ENCODE results near the gene CAMTA1.

Gene CAMTA1

DNA sequence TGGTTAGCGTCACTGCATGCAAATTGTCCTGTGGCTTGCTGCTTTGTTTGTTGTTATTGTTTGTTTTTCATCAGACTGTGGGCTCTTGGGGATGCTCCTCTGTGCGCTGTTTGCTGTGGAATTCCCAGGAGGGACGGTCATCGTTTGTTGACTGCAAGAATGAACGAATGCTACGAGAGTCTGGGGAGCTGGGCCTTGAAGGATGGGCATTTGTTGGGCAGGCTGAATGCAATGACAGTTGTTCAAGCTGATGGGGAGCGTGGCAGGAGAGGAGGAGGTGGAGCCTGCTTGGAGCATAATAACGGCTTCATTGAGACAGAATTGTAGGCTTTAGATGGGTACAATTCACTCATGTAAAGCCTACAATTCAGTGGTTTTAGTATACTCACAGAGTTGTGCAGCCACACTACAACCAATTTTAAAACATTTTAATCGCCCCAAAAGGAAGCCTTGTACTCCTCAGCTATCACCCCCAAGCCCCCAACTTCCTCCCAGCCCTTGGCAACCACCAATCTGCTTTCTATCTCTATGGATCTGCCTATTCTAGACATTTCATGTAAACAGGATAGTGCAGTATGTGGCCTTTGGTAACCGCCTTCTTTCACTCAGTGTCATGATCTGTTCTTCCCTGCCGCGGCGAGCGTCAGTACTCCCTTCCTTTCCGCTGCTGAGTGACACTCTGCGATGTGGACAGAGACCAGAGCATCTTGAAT, 190.2 kb downstream of the CAMTA1 start:
- DNase-seq (ENCODE audit: low read depth in 2 of 2), result no peak

GRCh38 chr1:6976044-6976375, 190.8 kb downstream of the CAMTA1 start:
- DNase-seq (ENCODE audit: low read depth in 2 of 2), result no peak

- DNase-seq (ENCODE audit: low read depth in 2 of 2), result no peak
These were observed 193.9 kb downstream of the CAMTA1 start for GRCh38 chr1:6979003-6979613.

GRCh38 chr1:6981595-6981994, 196.3 kb downstream of the CAMTA1 start:
- no peak for DNase-seq (ENCODE audit: low read depth in 2 of 2)

- DNase-seq (ENCODE audit: low read depth in 2 of 2), result no peak
These were observed 197.2 kb downstream of the CAMTA1 start for GRCh38 chr1:6982443-6982842.

DNA sequence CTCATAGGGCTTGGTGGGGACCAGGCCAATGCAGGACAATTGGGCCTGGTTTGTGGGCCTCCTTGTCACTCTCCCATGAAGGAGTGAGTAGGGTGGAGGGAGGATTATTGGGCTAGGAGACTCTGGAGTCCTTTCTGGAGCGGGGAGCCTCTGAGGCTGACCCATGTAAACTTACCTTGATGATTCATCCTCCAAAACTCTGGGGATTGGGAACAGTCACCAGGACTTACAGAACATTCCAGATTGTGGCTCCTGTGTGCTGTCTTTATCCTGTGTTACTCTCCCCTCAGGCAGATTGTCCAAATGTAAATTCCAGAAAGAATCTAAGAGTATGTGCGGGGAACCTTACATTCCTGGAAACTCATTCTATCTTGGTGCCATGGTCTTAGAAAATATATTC, 197.6 kb downstream of the CAMTA1 start:
- no peak for DNase-seq (ENCODE audit: low read depth in 2 of 2)

DNA sequence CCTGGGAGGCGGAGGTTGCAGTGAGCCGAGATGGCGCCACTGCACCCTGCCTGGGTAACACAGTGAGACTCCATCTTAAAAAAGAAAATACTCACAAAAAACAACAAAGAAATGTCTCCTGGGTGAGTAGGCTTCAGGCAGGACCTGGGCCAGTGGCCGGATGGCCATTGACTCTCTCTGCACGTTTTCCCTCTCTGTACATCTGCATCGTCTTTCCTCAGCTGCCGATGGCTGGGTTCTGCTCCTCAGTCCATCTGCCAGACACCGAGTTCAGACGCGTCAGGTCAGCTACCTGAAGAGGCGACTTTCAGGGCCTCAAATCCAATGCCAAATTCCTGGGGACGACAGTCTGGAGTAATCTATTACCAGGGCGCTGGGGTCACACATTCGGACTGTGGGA, 199.3 kb downstream of the CAMTA1 start:
- no peak for DNase-seq (ENCODE audit: low read depth in 2 of 2)

- DNase-seq (ENCODE audit: low read depth in 2 of 2), result no peak
These were observed 199.7 kb downstream of the CAMTA1 start for GRCh38 chr1:6984986-6985385.

DNA sequence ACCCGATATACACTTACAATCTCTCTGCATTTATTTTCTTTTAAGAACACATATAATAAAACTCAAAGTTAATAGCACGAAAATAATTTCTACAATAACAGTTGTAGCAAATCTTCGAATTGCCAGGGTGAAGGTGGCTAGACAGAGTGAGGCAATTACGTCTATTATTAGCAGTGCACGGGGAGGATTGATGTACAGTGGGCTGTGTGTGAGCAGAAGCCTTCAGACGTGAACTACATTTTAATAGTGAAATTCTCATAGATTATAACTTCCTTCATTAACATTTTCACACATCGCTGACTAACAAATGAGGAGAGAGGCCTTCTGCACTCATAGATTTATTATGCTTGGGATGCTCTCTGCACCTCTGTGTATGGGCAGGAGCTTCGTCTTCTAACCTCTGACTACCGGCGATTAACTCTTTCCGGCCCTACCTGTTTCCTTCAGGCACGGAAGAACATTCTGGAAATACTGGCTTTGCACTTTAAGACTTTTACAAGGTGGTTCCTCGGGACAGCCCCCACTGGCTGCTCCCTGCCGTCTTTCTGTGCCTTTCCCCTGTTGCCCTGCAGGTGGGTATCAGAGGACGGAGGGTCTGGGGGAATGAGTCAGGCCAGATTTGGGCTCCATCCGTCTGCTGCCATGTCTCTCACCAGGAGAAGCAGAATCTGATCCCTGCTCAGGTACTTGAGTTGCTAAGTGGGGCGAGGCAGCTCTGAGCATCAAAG, 200.5 kb downstream of the CAMTA1 start:
- no peak for DNase-seq (ENCODE audit: low read depth in 2 of 2)

DNA sequence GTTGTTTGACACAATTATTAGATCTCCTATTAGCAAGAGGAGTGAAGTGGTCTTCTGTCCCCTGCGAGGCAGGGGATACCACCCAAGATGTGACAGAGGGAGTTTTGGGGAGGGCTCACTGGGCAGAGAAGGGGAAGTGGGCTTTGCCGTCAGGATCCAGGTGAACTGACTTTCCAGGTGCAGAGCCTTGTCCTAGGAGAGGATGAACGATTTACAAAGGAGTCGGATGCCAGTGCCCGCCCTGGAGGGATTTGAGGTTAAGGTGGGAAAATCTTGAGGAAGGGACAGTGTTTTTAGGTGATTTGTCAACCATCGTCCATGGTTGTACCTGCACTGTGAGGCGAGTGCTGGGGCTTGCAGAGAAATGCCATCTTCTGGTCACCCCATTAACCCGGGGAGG, 201.0 kb downstream of the CAMTA1 start:
- DNase-seq (ENCODE audit: low read depth in 2 of 2), result no peak

DNA sequence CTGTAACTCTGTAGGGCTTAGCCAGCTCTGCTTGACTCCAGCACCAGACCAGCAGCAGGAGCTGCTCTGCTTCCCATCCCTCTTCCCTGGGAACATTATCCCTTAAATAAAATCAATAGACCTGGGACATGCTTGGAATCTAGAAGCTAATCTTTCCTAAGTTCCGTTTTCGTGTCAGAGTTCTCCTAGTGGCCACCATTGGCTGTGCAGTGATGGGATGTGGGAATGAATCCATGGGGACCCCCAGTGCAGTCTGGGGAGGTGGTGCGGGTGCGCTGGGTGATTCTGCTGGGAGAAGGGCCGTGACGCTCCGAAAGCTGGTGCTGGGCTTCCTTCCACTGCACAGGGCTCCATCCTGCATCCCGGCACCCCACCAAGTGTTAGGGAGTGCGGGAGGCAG, 202.7 kb downstream of the CAMTA1 start:
- no peak for DNase-seq (ENCODE audit: low read depth in 2 of 2)

- DNase-seq (ENCODE audit: low read depth in 2 of 2), result no peak
These were observed 203.5 kb downstream of the CAMTA1 start for GRCh38 chr1:6988796-6989195.

DNA sequence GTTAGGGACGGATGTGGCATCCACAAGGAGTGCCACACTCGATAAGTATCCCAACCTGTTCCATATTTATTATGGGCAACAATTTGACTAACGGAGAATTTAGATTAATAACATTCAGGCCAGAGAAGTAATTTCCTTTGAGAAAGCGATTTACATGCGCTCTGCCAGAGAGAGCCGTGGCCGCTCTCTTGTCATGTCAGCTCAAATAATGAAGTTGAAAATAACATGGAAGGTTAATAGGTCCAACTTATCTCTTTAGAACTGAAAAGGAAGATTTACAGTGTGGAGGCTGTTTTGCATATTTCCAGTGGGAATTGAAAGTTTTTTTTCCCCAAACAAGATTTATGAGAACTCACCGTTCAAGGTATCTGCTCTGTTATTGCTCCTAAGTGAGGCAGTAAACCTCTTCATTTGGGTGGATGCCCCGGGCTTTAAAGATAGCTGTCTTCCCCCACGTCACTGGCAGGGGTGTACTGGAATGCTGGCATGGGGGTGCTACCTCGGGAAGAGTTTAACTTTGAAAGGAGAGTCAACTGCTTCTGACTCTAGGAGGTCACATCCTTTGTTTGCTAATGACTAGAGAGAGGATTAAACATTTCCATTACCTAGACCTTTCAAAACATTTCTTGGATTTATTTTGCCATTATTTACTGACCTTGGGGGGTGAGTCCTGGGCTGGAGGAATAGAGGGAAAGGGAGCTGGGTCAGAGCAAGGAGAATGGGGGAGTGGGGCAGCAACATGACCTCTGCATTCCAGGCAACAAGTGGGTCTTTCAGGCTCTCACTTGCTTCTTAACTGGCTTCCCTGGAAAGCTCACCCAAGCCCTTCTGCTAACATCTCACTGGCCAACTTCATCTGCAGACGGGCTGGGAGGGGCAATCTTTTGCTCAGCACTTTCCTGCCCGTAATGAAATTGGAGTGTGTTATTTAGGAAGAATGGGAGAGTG, 204.2 kb downstream of the CAMTA1 start:
- no peak for DNase-seq (ENCODE audit: low read depth in 2 of 2)

DNA sequence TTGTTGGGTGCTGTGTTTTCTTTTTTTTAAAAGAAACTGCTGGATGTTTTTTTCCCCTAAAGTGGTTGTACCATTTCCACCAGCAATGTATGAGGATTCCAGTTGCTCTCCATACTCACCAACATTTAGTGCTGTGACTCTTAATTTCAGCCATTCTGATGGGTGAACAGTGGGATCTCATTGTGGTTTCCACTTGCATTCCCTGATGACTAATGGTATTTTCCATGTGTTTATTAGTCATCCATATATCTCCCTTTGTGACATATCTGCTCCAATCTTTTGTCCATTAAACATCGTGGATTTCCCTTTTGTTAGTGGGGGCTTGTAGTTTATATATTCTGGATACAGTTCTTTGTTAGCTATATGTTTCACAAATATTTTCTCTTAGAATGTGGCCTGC, 206.0 kb downstream of the CAMTA1 start:
- DNase-seq (ENCODE audit: low read depth in 2 of 2), result no peak

DNA sequence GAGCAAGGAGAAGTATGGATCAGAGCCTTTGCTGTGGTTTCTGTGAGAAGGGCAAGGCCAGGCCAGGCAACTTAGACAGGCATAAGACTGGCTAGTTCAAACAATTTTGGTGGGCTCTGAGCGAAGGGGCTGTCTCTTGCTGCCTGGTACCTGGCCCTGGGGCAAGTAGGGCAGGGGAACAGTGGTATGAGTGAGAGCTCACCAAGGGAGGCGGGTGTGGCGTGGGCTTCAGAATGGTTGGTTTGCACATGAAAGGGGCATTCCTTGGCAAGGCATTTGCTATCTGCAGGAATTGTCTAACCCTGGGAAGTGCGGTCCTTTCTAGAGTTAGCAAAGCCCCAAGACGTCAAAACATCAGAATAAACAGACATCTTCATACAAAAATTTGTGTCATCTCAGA, 210.5 kb downstream of the CAMTA1 start:
- no peak for DNase-seq (ENCODE audit: low read depth in 2 of 2)

GRCh38 chr1:6996371-6996770, 211.1 kb downstream of the CAMTA1 start:
- no peak for DNase-seq (ENCODE audit: low read depth in 2 of 2)

- no peak for DNase-seq (ENCODE audit: low read depth in 2 of 2)
These were observed 211.6 kb downstream of the CAMTA1 start for GRCh38 chr1:6996866-6997265.

GRCh38 chr1:6998267-6998666, 213.0 kb downstream of the CAMTA1 start:
- no peak for DNase-seq (ENCODE audit: low read depth in 2 of 2)

GRCh38 chr1:6999826-7000225, 214.6 kb downstream of the CAMTA1 start:
- DNase-seq (ENCODE audit: low read depth in 2 of 2), result no peak

DNA sequence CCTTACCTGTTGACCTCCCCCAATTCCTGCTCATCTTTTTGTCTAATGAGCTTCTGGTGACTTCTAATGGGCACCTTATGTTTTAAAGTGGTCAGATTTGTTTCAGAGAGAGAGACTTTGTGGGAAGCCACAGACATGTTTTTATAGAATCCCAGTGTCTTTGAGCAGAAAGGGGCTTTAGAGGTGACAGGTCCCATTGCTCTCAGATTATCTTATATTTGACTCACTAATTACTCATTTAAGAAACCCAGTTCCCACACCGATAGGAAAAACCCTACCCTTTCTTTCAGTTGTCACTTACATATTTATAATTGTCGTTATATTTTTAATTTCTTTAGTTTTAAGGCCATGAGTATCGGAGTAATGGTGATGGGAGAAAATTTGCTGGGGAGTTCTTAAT, 215.5 kb downstream of the CAMTA1 start:
- DNase-seq (ENCODE audit: low read depth in 2 of 2), result no peak

GRCh38 chr1:7002728-7003127, 217.5 kb downstream of the CAMTA1 start:
- no peak for DNase-seq (ENCODE audit: low read depth in 2 of 2)

- no peak for DNase-seq (ENCODE audit: low read depth in 2 of 2)
These were observed 218.4 kb downstream of the CAMTA1 start for GRCh38 chr1:7003676-7004075.

Measured in activated CD4-positive, alpha-beta T cell treated with anti-CD3 and anti-CD28 coated beads for 24 hours (primary cell).